ES-I3 (cell line): ENCODE measurements around the gene ACTR3C.
"Not testable (repeated sequence)": the region's sequence is repeated elsewhere in the genome, so short reads cannot be mapped to it uniquely, and the experiment has no call there.

Experiments used
- H3K36me3 ChIP-seq: 2 replicates; pipeline ENCODE4 v1.6.1; 2013; ENCODE audit warnings: mild to moderate bottlenecking, low read length, control low read depth, moderate library complexity; ENCODE audit not compliant: insufficient read depth
- H3K4me1 ChIP-seq: 2 replicates; pipeline ENCODE4 v1.6.1; 2013; ENCODE audit warnings: mild to moderate bottlenecking, control low read depth, low read length; ENCODE audit not compliant: insufficient read depth
- H3K9ac ChIP-seq: 2 replicates; pipeline ENCODE4 v1.6.1; 2013; ENCODE audit warnings: low read depth, mild to moderate bottlenecking, low read length, moderate library complexity
- H3K9me3 ChIP-seq: 2 replicates; pipeline ENCODE4 v1.6.1; 2013; ENCODE audit warnings: mild to moderate bottlenecking, low read length, moderate library complexity; ENCODE audit not compliant: control insufficient read depth, insufficient read depth

Gene ACTR3C

DNA sequence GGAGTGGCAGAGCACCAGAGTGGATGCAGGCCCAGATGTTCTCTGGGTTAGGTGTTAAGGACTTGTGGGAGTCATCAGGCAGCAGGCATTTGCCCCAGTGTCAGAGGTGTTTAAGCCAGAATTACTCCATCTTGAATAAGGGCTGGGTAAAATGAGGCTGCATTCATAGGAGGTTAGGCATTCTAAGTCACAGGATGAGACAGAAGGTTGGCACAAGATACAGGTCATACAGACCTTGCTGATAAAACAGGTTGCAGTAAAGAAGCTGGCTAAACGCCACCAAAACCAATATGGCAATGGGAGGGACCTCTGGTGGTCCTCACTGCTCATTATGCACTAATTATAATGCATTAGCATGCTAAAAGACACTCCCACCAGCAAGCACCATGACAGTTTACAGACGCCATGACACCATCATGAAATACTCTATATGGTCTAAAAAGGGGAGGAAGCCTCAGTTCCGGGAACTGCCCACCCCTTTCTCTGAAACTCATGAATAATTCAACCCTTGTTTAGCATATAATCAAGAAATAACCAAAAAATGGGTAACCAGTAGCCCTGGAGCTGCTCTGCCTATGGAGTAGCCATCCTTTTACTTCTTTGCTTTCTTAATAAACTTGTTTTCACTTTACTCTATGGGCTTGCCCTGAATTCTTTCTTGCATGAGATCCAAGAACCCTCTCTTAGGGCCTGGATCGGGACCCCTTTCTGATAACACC, 1.1 kb downstream of the ACTR3C start:
- H3K9me3 ChIP-seq = no peaks in the 10 kb centered on the region; the same call in 1 of the 2 replicates
- 0 out of 2 replicates have a peak, but pooled peaks cover 11% of the 10 kb centered on the region for H3K4me1 ChIP-seq
- peak overlapping the region; percentile 71; the same call in 1 of the 2 replicates for H3K9ac ChIP-seq
- peaks cover 8% of the 10 kb centered on the region; the same call in 1 of the 2 replicates for H3K36me3 ChIP-seq

DNA sequence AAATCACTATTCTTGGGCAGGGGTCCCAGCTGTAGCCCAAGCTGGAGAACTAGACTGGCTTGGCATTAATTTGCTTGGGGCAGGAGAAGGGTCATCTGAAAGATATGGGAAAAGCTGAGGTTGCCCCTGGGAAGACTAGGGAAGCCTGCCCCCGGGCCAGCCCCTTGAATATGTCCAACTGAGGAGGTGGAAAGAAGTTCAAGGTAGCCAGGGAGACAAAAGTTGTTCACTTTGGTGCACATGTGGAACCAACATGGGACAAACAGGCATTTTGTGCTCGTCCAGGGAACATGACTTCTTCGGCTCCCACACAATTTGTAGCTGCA, 1.6 kb downstream of the ACTR3C start:
- H3K36me3 ChIP-seq = 0 out of 2 replicates have a peak, but pooled peaks cover 2% of the 10 kb centered on the region
- H3K4me1 ChIP-seq = 0 out of 2 replicates have a peak, but pooled peaks cover 11% of the 10 kb centered on the region
- no peaks in the 10 kb centered on the region; the same call in 1 of the 2 replicates for H3K9me3 ChIP-seq
- no peak overlapping the region; the same call in 1 of the 2 replicates for H3K9ac ChIP-seq

DNA sequence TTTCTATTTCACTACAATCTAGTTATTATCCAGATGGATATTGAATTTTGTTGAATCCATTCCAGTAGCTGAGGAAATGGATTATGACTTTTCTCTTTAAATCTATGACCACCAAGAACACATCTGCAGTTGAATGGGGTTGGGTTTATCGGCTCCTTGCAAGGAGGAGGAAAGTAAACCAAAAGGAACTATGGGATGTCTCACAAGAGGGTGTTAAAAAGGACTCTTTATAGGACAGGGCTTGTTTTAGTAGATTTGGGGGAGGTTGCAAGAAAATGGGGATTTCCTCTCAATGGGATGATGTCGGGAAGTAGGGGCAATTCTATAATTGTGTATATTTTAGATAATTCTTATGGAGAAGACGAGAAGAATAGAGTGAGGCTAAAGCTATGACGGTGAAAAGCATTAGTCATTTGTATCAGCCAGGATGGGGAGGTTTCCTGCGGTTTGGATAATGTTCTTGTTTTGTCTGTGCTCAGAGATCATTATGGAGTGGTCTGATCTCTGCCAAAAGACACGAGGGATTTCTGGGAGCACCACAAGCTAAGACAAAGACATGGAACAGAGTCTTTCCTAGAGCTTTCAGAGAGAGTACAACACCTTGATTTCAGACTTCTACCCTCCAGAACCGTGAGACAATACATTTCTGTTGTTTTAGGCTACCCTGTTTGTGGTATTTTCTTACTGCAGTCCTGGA, 5.4 kb downstream of the ACTR3C start:
- no peak overlapping the region for H3K9ac ChIP-seq
- H3K9me3 ChIP-seq = no peaks in the 10 kb centered on the region; the same call in 1 of the 2 replicates
- H3K4me1 ChIP-seq = peaks cover 16% of the 10 kb centered on the region
- H3K36me3 ChIP-seq = no peaks in the 10 kb centered on the region

GRCh38 chr7:150316987-150317386, 6.4 kb downstream of the ACTR3C start:
- H3K4me1 ChIP-seq = peaks cover 24% of the 10 kb centered on the region
- not testable (repeated sequence) for H3K9ac ChIP-seq, H3K36me3 ChIP-seq

GRCh38 chr7:150314639-150315239, 8.6 kb downstream of the ACTR3C start:
- Histone ChIP-seq H3K36me3 (no peaks in the 10 kb centered on the region), H3K4me1 (peaks cover 19% of the 10 kb centered on the region), H3K9me3 (no peaks in the 10 kb centered on the region), H3K9ac (no peak overlapping the region)

More at GRCh38 chr7:150316987-150317386, 6.4 kb downstream of the ACTR3C start:
- H3K9me3 ChIP-seq = not testable (repeated sequence)

DNA sequence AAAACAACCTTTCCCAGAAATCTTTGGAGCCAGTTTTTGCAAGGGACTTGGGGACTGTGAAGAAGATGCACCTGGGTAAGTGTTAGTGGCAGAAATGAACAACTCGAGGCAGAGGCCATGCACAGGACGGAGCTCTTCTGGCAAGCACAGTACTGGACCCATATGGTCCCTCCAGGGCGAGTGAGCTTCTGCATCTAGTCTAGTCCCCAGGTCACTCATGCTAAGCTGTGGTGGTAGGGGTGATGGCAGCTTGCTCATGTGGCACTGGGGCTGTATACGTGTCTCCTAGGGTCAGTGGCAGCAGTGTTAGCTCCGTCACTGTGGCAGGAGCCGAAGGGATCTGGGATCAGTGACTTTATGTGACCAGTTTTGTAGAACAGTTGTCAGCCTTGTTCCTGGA, 9.5 kb downstream of the ACTR3C start:
- H3K36me3 ChIP-seq = no peaks in the 10 kb centered on the region

DNA sequence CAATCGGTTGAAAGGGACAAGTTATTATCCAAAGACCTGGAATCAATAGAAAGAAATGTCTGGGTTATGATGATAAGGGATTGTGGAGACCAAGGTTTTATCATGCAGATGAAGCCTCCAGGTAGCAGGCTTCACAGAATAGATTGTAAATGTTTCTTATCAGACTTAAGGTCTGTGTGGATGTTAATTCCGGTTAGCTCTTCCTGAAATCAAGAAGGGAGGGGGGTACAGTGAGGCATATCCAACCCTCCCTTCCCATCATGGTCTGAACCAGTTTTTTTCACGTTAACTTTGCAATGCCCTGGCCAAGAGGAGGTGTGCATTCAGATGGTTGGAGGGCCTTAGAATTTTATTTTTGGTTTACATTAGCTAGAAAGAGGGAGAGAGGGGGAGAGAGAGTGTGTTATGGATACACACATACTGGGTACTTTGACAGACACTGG, 10.0 kb downstream of the ACTR3C start:
- Histone ChIP-seq H3K9me3 (no peaks in the 10 kb centered on the region), H3K36me3 (no peaks in the 10 kb centered on the region), H3K4me1 (peaks cover 19% of the 10 kb centered on the region), H3K9ac (no peak overlapping the region)

More for the DNA sequence above, 9.5 kb downstream of the ACTR3C start:
- Histone ChIP-seq H3K9me3 (no peaks in the 10 kb centered on the region), H3K9ac (no peak overlapping the region), H3K4me1 (peaks cover 19% of the 10 kb centered on the region)

- H3K4me1 ChIP-seq = peaks cover 19% of the 10 kb centered on the region
- not testable (repeated sequence) for H3K36me3 ChIP-seq, H3K9ac ChIP-seq, H3K9me3 ChIP-seq
Measured at GRCh38 chr7:150312649-150313366, 10.5 kb downstream of the ACTR3C start.

- Histone ChIP-seq H3K9ac (no peak overlapping the region), H3K9me3 (peaks cover 7% of the 10 kb centered on the region; the same call in 1 of the 2 replicates), H3K36me3 (no peaks in the 10 kb centered on the region), H3K4me1 (peaks cover 19% of the 10 kb centered on the region)
Measured at GRCh38 chr7:150311711-150312110, 11.6 kb downstream of the ACTR3C start.

GRCh38 chr7:150311146-150311545, 12.2 kb downstream of the ACTR3C start:
- peaks cover 7% of the 10 kb centered on the region; the same call in 1 of the 2 replicates for H3K9me3 ChIP-seq
- H3K36me3 ChIP-seq = no peaks in the 10 kb centered on the region
- H3K9ac ChIP-seq = no peak overlapping the region
- peaks cover 19% of the 10 kb centered on the region for H3K4me1 ChIP-seq

GRCh38 chr7:150308575-150308974, 14.8 kb downstream of the ACTR3C start:
- Histone ChIP-seq H3K9ac (no peak overlapping the region), H3K4me1 (peaks cover 17% of the 10 kb centered on the region), H3K36me3 (no peaks in the 10 kb centered on the region), H3K9me3 (peaks cover 7% of the 10 kb centered on the region; the same call in 1 of the 2 replicates)

GRCh38 chr7:150307904-150308303, 15.4 kb downstream of the ACTR3C start:
- no peaks in the 10 kb centered on the region for H3K36me3 ChIP-seq
- peaks cover 10% of the 10 kb centered on the region for H3K4me1 ChIP-seq
- H3K9me3 ChIP-seq = peaks cover 7% of the 10 kb centered on the region; the same call in 1 of the 2 replicates
- H3K9ac ChIP-seq = no peak overlapping the region

- Histone ChIP-seq H3K9me3 (peaks cover 7% of the 10 kb centered on the region; the same call in 1 of the 2 replicates), H3K4me1 (peaks cover 3% of the 10 kb centered on the region; the same call in 1 of the 2 replicates), H3K9ac (no peak overlapping the region), H3K36me3 (no peaks in the 10 kb centered on the region)
Measured at GRCh38 chr7:150307129-150307528, 16.2 kb downstream of the ACTR3C start.

DNA sequence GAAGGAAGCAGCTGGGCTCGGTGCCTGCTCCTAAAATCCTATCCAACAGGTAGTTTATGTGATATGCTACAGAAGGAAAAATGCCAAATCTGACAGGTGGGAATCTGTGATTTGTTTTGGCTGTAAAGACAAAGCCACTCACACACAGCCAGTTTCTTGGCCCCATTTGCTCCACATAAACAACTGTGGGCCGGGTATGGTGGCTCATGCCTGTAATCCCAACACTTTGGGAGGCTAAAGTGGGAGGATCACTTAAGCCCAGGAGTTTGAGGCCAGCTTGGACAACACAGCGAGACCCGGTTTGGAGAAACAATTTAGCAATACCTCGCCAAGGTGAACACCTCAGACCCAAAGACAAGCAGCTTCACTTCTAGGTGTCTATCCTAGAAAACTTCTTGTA, 17.0 kb downstream of the ACTR3C start:
- H3K36me3 ChIP-seq, H3K9ac ChIP-seq, H3K9me3 ChIP-seq, H3K4me1 ChIP-seq: not testable (repeated sequence)
